T-cell (primary cell): ENCODE measurements around the gene PCID2. TPM values are rescaled to one million over a fixed set of nuclear protein-coding genes. Genes with fewer than 3 reads are reported as not detected.

Experiments
- ATAC-seq, 4 experiments: fragments of 200-7000 bp in 3 of 4; fragments of 150-1000 bp in 1 of 4; cut with Tn5 transposase; replicated peaks in 1 of 4; 1 replicate in 3 of 4; 2 replicates in 1 of 4; pipeline ENCODE4 v1.10.0; 2021; ENCODE audit warnings: moderate library complexity in 3 of 4, mild to moderate bottlenecking in 2 of 4, moderate number of reproducible peaks in 1 of 4
- CTCF ChIA-PET, 2 donors: fragments of 300-600 bp; sonication (Branson Sonifier 250); formaldehyde crosslinking; loops; one replicate each; lab custom pipeline; 2022; ENCODE audit warnings: antibody characterized with exemption in 2 of 2; lab: Charles Lee
- POLR2A ChIA-PET, 2 donors: fragments of 300-600 bp; sonication (Branson Sonifier 250); formaldehyde crosslinking; loops; one replicate each; lab custom pipeline; 2022; ENCODE audit warnings: antibody characterized with exemption in 2 of 2; lab: Charles Lee
- DNase-seq, 35 experiments: peaks; one replicate each; pipeline versions ENCODE4 v3.0.0 to v3.0.0-alpha.2; 2013 to 2023
- H3K27ac ChIP-seq: one replicate; pipeline ENCODE4 v1.5.1; 2013; ENCODE audit warnings: low read length
- H3K27me3 ChIP-seq, 2 experiments: replicated peaks in 1 of 2; 1 replicate in 1 of 2; 2 replicates in 1 of 2; pipeline versions ENCODE4 v1.6.1 to v1.7.0; 2013; ENCODE audit warnings: low read length in 1 of 2, mixed read lengths in 1 of 2; ENCODE audit not compliant: control insufficient read depth in 2 of 2, insufficient read depth in 2 of 2; ENCODE audit errors: extremely low read depth in 1 of 2
- H3K36me3 ChIP-seq, 2 donors: 1 replicate in 1 of 2; 2 replicates in 1 of 2; pipeline versions ENCODE4 v1.6.1 to v1.7.0; 2013; ENCODE audit warnings: low read length in 1 of 2; ENCODE audit not compliant: control insufficient read depth in 2 of 2, insufficient read depth in 1 of 2; ENCODE audit errors: extremely low read depth in 1 of 2
- H3K4me1 ChIP-seq, 2 experiments: 1 replicate in 1 of 2; 2 replicates in 1 of 2; pipeline versions ENCODE4 v1.6.1 to v1.7.0; 2013; ENCODE audit warnings: low read length in 2 of 2, mixed read lengths in 1 of 2; ENCODE audit not compliant: insufficient read depth in 2 of 2, control insufficient read depth in 1 of 2; ENCODE audit errors: extremely low read depth in 1 of 2
- H3K4me3 ChIP-seq, 2 donors: 1 replicate in 1 of 2; 2 replicates in 1 of 2; pipeline versions ENCODE4 v1.5.1 to v1.7.0; 2013; ENCODE audit warnings: mild to moderate bottlenecking in 2 of 2, low read length in 1 of 2, moderate library complexity in 1 of 2; ENCODE audit not compliant: control insufficient read depth in 1 of 2; ENCODE audit errors: extremely low read depth in 1 of 2
- H3K9me3 ChIP-seq: 2 replicates; pipeline ENCODE4 v1.7.0; 2013
- H3K27ac Mint-ChIP-seq, 2 donors: one replicate each; pipeline ENCODE4 v1.8.0; 2020 to 2021; ENCODE audit warnings: mild to moderate bottlenecking in 2 of 2, mixed read lengths in 2 of 2
- H3K27me3 Mint-ChIP-seq, 2 donors: one replicate each; pipeline ENCODE4 v1.8.0; 2021 to 2022; ENCODE audit warnings: mixed read lengths in 2 of 2
- H3K36me3 Mint-ChIP-seq: one replicate; pipeline ENCODE4 v1.8.0; 2021; ENCODE audit warnings: mixed read lengths
- H3K4me1 Mint-ChIP-seq, 3 donors: one replicate each; pipeline ENCODE4 v1.8.0; 2020 to 2022; ENCODE audit warnings: mixed read lengths in 3 of 3, mild to moderate bottlenecking in 1 of 3
- H3K4me3 Mint-ChIP-seq, 3 donors: one replicate each; pipeline ENCODE4 v1.8.0; 2020 to 2022; ENCODE audit warnings: mild to moderate bottlenecking in 3 of 3, mixed read lengths in 3 of 3, moderate library complexity in 3 of 3
- H3K9me3 Mint-ChIP-seq, 3 donors: one replicate each; pipeline ENCODE4 v1.8.0; 2020 to 2022; ENCODE audit warnings: mixed read lengths in 3 of 3
- WGBS: methylation state at CpG from one replicate; pipeline ENCODE4 v1.1.5; 2013; ENCODE audit warnings: missing lambda C conversion rate; ENCODE audit not compliant: insufficient coverage; 5-methylcytosine and 5-hydroxymethylcytosine counted together
- total RNA-seq, 35 experiments: library from RNA in 6 of 35; stranded (reverse) in 6 of 35; fragments of 120-200 nt in 1 of 35; gene quantifications; one replicate each; pipeline versions ENCODE4 v1.2.1 to v1.2.4 and lab custom pipeline; 2013 to 2026

Gene PCID2
- total RNA-seq, 5 donors from 2014 or later (not counting 1 experiment from before 2014, with no cell fraction given) = 45.3 to 68.6 (median 63.2) TPM

DNA sequence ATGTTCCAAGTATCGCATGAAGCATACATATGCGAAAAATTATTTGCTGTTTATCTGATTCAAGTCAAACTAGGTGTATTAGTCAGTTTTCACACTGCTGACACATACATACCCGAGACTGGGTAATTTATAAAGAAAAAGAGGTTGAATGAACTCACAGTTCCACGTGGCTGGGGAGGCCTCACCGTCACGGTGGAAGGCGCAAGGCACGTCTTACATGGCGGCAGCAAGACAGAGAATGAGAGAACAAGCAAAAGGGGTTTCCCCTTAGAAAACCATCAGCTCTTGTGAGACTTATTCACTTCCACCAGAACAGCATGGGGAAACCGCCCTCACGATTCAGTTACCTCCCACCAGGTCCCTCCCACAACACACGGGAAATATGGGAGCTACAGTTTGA, 63.0 kb downstream of the PCID2 start:
- Mint-ChIP-seq H3K4me1 (no peaks in the 10 kb centered on the region), H3K36me3 (no peaks in the 10 kb centered on the region), H3K4me3 (no peak overlapping the region), H3K27me3 (peaks cover 0 to 8% of the 10 kb centered on the region in 2 donors), H3K9me3 (no peaks in the 10 kb centered on the region), H3K27ac (no peak overlapping the region)
- Histone ChIP-seq H3K27me3 (peaks cover 0 to 32% of the 10 kb centered on the region in 2 experiments), H3K9me3 (no peaks in the 10 kb centered on the region), H3K4me1 (no peaks in the 10 kb centered on the region), H3K4me3 (no peak overlapping the region), H3K27ac (no peak overlapping the region), H3K36me3 (no peaks in the 10 kb centered on the region)
- DNase-seq = no peak
- ChIA-PET POLR2A (no interaction called here), CTCF (no interaction called here)
- no peak for ATAC-seq
- WGBS = 26% methylated on average over 7 of the region's 12 CpGs

DNA sequence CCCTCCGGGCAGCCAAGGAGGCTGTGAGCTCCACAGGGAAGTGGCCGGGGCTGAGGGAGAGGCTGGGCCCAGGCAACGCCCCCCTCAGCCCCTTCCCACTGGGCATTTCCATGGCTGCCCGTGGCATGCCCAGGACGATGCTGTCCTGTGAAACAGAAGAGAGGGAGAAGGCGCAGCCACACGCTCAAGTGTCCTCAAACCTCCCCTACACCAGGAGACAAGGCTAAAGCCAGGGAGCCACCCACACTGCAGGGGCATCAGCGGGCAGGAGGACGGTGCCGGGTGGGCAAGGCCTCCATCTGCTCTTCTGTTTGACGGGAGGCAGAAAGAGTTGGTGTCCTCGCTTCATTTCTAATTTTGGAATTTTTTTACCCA, 64.2 kb downstream of the PCID2 start:
- Mint-ChIP-seq H3K27ac (no peak overlapping the region), H3K27me3 (peaks cover 0 to 8% of the 10 kb centered on the region in 2 donors), H3K4me3 (no peak overlapping the region), H3K36me3 (no peaks in the 10 kb centered on the region), H3K9me3 (no peaks in the 10 kb centered on the region), H3K4me1 (no peaks in the 10 kb centered on the region)
- Histone ChIP-seq H3K9me3 (no peaks in the 10 kb centered on the region), H3K36me3 (no peaks in the 10 kb centered on the region), H3K27ac (no peak overlapping the region), H3K4me3 (no peak overlapping the region), H3K27me3 (peaks cover 0 to 28% of the 10 kb centered on the region in 2 experiments), H3K4me1 (no peaks in the 10 kb centered on the region)
- ATAC-seq (no peak), DNase-seq (no peak)
- whole genome bisulfite sequencing = 84% methylated on average over 4 of the region's 12 CpGs
- ChIA-PET CTCF (no interaction called here), POLR2A (no interaction called here)

DNA sequence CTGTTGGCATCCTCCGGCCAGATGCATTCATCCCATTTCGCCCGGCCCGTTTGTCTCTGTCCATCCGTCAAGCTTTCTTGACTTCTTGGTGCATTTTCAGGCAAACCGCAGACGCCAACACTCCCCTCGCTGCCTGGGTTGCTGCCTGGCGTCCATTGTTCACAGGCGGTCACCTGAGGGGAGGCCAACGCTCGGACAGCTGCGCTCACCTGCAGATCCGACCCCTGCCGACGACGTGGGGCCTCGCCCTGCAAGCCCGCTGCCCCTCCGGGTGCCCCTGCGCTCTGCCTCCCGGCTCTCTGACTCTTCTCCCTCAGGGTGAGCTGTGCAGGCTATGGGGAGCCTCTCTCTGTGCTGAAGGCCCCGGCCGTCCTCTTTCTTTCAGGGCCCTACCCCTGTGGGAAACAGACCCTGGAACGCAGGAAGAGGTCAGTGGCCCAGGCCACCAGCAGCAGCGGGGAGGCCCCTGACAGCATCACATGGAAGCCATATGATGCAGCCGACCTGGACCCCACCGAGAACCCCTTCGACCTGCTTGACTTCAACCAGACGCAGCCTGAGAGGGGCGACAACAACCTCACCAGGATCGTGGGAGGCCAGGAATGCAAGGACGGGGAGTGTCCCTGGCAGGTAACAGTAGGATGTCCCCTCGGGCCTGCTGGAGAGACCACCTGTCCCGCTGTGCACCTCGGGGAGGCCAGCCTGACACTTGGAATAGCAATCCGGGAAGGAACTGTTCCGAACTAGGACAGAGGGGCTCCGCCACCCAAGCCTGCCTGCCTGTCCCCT, 64.8 kb downstream of the PCID2 start:
- H3K36me3 ChIP-seq = no peaks in the 10 kb centered on the region
- Mint-ChIP-seq H3K27me3 (peaks cover 3 to 8% of the 10 kb centered on the region in 2 donors), H3K36me3 (no peaks in the 10 kb centered on the region), H3K27ac (no peak overlapping the region), H3K4me1 (no peaks in the 10 kb centered on the region), H3K9me3 (no peaks in the 10 kb centered on the region), H3K4me3 (no peak overlapping the region)
- H3K27me3 ChIP-seq = peaks cover 0 to 28% of the 10 kb centered on the region in 2 experiments
- DNase-seq = no peak
- H3K9me3 ChIP-seq = no peaks in the 10 kb centered on the region
- no peaks in the 10 kb centered on the region for H3K4me1 ChIP-seq
- no peak overlapping the region for H3K4me3 ChIP-seq
- WGBS = 88% methylated on average over 39 of the region's 39 CpGs
- ChIA-PET POLR2A (interaction anchor here in 1 of 2 donors (0.7 kb wide), 1 partner anchor 132 kb away, joined by 10 read pairs; no protein-coding TSS in a partner anchor), CTCF (no interaction called here)
- H3K27ac ChIP-seq = no peak overlapping the region
- ATAC-seq = no peak

DNA sequence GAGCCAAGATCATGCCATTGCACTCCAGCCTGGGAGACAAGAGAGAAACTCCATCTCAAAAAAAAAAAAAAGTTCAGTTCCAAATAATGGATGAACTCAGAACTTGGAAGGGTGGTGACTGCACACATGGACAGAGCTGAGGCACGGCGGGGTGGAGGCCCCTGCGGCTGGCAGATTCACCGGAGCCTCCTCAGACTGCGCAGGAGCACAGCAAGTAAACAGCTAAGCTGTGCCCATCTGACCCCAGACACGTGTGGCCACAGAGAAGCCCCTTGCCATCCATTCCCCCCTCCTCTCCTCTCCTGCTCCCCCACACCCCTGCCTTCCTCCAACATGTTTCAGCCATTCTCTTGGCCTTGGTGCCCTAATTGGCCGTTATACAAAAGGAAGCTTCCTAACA, 65.6 kb downstream of the PCID2 start:
- Mint-ChIP-seq H3K27me3 (peaks cover 4 to 8% of the 10 kb centered on the region in 2 donors), H3K36me3 (no peaks in the 10 kb centered on the region), H3K9me3 (no peaks in the 10 kb centered on the region), H3K4me1 (no peaks in the 10 kb centered on the region), H3K27ac (no peak overlapping the region), H3K4me3 (no peak overlapping the region)
- POLR2A ChIA-PET = interaction anchor here in 1 of 2 donors (0.7 kb wide), 1 partner anchor 133 kb away, joined by 10 read pairs; no protein-coding TSS in a partner anchor
- 95% methylated on average over 6 of the region's 7 CpGs for WGBS
- no peaks in the 10 kb centered on the region for H3K4me1 ChIP-seq
- peaks cover 0 to 28% of the 10 kb centered on the region in 2 experiments for H3K27me3 ChIP-seq
- CTCF ChIA-PET = no interaction called here
- no peak overlapping the region for H3K27ac ChIP-seq
- H3K4me3 ChIP-seq = no peak overlapping the region
- H3K9me3 ChIP-seq = no peaks in the 10 kb centered on the region
- no peaks in the 10 kb centered on the region for H3K36me3 ChIP-seq
- no peak for DNase-seq
- no peak for ATAC-seq

DNA sequence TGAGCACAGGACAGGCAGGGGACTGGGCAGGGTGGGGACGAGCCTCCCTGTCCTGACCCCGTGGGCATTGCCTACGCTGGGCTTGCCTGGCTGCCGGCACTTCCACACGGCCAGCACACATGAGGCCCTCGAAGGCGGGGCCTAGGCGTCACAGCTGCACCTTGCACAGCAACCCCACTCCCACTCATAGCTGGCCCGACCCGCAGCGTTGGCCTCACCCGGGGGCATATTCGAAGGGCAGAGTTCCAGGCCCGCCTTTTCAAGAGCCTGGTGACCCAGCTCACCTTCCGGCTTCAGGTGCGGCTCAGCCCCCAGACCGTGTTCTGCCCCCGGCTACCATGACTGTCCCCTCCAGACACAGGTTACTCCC, 66.9 kb downstream of the PCID2 start:
- ATAC-seq (no peak), DNase-seq (no peak)
- Histone ChIP-seq H3K4me1 (no peaks in the 10 kb centered on the region), H3K27me3 (peaks cover 3 to 19% of the 10 kb centered on the region in 2 experiments), H3K9me3 (no peaks in the 10 kb centered on the region), H3K27ac (no peak overlapping the region), H3K4me3 (no peak overlapping the region), H3K36me3 (no peaks in the 10 kb centered on the region)
- ChIA-PET POLR2A (no interaction called here), CTCF (interaction anchor here (0.7 to 0.8 kb wide), 3 partner anchors 83 to 493 kb away, joined by 3 to 4 read pairs (median 3); no protein-coding TSS in a partner anchor)
- Mint-ChIP-seq H3K36me3 (no peaks in the 10 kb centered on the region), H3K27ac (no peak overlapping the region), H3K27me3 (peaks cover 0 to 7% of the 10 kb centered on the region in 2 donors), H3K9me3 (no peaks in the 10 kb centered on the region), H3K4me3 (no peak overlapping the region), H3K4me1 (no peaks in the 10 kb centered on the region)
- WGBS = 90% methylated on average over 14 of the region's 18 CpGs

DNA sequence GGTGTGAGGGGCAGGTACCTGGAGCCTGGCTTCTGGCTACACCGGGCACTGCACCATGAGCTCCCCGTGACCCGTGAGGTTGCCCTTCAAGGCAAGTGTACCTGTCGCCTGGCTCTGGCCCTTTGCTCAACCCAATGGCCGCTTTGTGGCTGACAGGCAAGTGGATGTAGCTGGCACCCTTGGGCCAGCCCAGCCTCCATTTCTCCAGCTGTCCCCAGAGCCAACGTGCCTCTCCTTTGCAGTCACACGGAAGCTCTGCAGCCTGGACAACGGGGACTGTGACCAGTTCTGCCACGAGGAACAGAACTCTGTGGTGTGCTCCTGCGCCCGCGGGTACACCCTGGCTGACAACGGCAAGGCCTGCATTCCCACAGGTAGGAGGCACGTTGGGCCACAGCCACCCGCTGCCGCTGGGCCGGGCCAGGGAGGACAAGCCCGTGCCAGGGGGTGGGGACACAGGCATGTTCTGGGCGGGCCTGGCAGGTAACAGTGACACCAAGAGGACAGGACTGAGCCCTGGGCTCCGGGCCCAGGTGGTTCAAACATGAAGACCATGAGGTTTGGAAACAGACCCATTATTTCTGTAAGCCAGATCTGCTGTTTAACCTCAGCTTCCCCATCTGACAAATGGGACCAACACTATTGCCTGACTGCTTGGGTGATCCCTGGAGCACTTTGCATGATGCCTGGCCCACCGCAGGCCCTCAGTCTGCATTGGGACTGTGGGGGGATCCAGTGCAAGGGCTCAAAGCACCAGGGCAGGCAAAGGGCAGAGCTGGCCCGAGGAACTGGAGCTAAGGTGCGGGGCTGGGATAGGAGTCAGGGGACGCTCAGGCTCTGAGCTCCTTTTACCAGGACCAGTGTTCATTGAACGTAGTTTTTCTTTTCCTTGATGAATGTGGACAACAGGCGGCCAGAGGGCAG, 67.5 kb downstream of the PCID2 start:
- Histone ChIP-seq H3K27me3 (peaks cover 3 to 16% of the 10 kb centered on the region in 2 experiments), H3K4me1 (no peaks in the 10 kb centered on the region), H3K36me3 (no peaks in the 10 kb centered on the region), H3K4me3 (no peak overlapping the region), H3K9me3 (no peaks in the 10 kb centered on the region), H3K27ac (no peak overlapping the region)
- ATAC-seq = no peak
- Mint-ChIP-seq H3K27me3 (peaks cover 1 to 7% of the 10 kb centered on the region in 2 donors), H3K36me3 (no peaks in the 10 kb centered on the region), H3K4me1 (no peaks in the 10 kb centered on the region), H3K27ac (no peak overlapping the region), H3K9me3 (no peaks in the 10 kb centered on the region), H3K4me3 (no peak overlapping the region)
- ChIA-PET CTCF (no interaction called here), POLR2A (no interaction called here)
- 90% methylated on average over 26 of the region's 26 CpGs for WGBS
- DNase-seq = no peak
